NT2/D1 (cell line): ENCODE results near the gene ALMS1.
"Not testable (repeated sequence)": the region's sequence is repeated elsewhere in the genome, so short reads cannot be mapped to it uniquely, and the experiment has no call there.

Experiments
- DNase-seq: peaks from one replicate; pipeline ENCODE4 v3.0.0-alpha.2; 2011; ENCODE audit warnings: low read depth, low spot score
- H3K27me3 ChIP-seq: 2 replicates; pipeline ENCODE4 v1.6.0; 2011; ENCODE audit warnings: mild to moderate bottlenecking; ENCODE audit not compliant: insufficient read length, insufficient read depth
- H3K36me3 ChIP-seq: 2 replicates; pipeline ENCODE4 v1.6.1; 2011; ENCODE audit warnings: mild to moderate bottlenecking, low read length, mixed read lengths; ENCODE audit not compliant: insufficient read depth, insufficient read length
- H3K4me1 ChIP-seq: 2 replicates; pipeline ENCODE4 v1.5.1; 2011; ENCODE audit not compliant: insufficient read depth, insufficient read length
- H3K4me3 ChIP-seq: 2 replicates; pipeline ENCODE4 v1.5.1; 2011; ENCODE audit warnings: low read depth; ENCODE audit not compliant: insufficient read length
- H3K9ac ChIP-seq: 2 replicates; pipeline ENCODE4 v1.6.0; 2011; ENCODE audit warnings: low read depth; ENCODE audit not compliant: insufficient read length
- H3K9me3 ChIP-seq: 2 replicates; pipeline ENCODE4 v1.5.1; 2011; ENCODE audit warnings: mild to moderate bottlenecking, low read length; ENCODE audit not compliant: insufficient read depth
- SUZ12 ChIP-seq: IDR thresholded peaks from 2 replicates; pipeline ENCODE4 v1.6.1; 2011; ENCODE audit not compliant: insufficient read length, insufficient read depth; ENCODE audit errors: extremely low read depth
- YY1 ChIP-seq: IDR thresholded peaks from 2 replicates; pipeline ENCODE4 v1.6.1; 2011; ENCODE audit not compliant: insufficient read length, insufficient read depth
- ZNF274 ChIP-seq: IDR thresholded peaks from 2 replicates; pipeline ENCODE4 v1.6.1; 2011; ENCODE audit warnings: mild to moderate bottlenecking, low read depth, low read length

ALMS1 gene

GRCh38 chr2:73385504-73386341, at the start of gene ALMS1:
Gene ALMS1 (plus strand): TSS chr2:73385836. CDS start chr2:73385869, 33 bp downstream.
- Histone ChIP-seq H3K9ac (peak within 1 kb of the TSS; percentile 83), H3K4me3 (peak within 1 kb of the TSS; percentile 61), H3K4me1 (peaks cover 2% of the 10 kb centered on the region), H3K36me3 (peaks cover 3% of the 10 kb centered on the region), H3K27me3 (peaks cover 29% of the 10 kb centered on the region), H3K9me3 (no peaks in the 10 kb centered on the region)
- no peak for TF ChIP-seq ZNF274
- DNase-seq, result peak; percentile 92

- Histone ChIP-seq H3K36me3 (no peaks in the 10 kb centered on the region), H3K9ac (no peak overlapping the region), H3K4me1 (no peaks in the 10 kb centered on the region), H3K27me3 (no peaks in the 10 kb centered on the region), H3K4me3 (no peak overlapping the region), H3K9me3 (no peaks in the 10 kb centered on the region)
- DNase-seq, result no peak
- TF ChIP-seq ZNF274 (no peak), YY1 (no peak), SUZ12 (no peak)
Observed at GRCh38 chr2:73337828-73338227, 47.8 kb upstream of the ALMS1 start.

- no peak for TF ChIP-seq SUZ12
- no peak for TF ChIP-seq YY1
- TF ChIP-seq ZNF274, result no peak
- Histone ChIP-seq H3K4me1 (no peaks in the 10 kb centered on the region), H3K36me3 (no peaks in the 10 kb centered on the region), H3K4me3 (no peak overlapping the region), H3K9ac (no peak overlapping the region), H3K27me3 (no peaks in the 10 kb centered on the region), H3K9me3 (no peaks in the 10 kb centered on the region)
- DNase-seq, result no peak
Observed at GRCh38 chr2:73339201-73339600, 46.4 kb upstream of the ALMS1 start.

GRCh38 chr2:73341039-73341438, 44.6 kb upstream of the ALMS1 start:
- DNase-seq, result no peak
- Histone ChIP-seq H3K27me3 (no peaks in the 10 kb centered on the region), H3K36me3 (no peaks in the 10 kb centered on the region), H3K4me1 (no peaks in the 10 kb centered on the region), H3K9ac (no peak overlapping the region), H3K9me3 (no peaks in the 10 kb centered on the region), H3K4me3 (no peak overlapping the region)
- TF ChIP-seq YY1, result no peak
- no peak for TF ChIP-seq ZNF274
- no peak for TF ChIP-seq SUZ12

- Histone ChIP-seq H3K9ac (no peak overlapping the region), H3K4me3 (no peak overlapping the region), H3K27me3 (no peaks in the 10 kb centered on the region), H3K9me3 (no peaks in the 10 kb centered on the region), H3K36me3 (no peaks in the 10 kb centered on the region), H3K4me1 (no peaks in the 10 kb centered on the region)
- no peak for DNase-seq
- TF ChIP-seq YY1 (no peak), SUZ12 (no peak), ZNF274 (no peak)
Observed at GRCh38 chr2:73343992-73344391, 41.6 kb upstream of the ALMS1 start.

GRCh38 chr2:73344747-73345146, 40.9 kb upstream of the ALMS1 start:
- not testable (repeated sequence) for H3K4me3 ChIP-seq, H3K4me1 ChIP-seq, H3K27me3 ChIP-seq, DNase-seq, H3K9ac ChIP-seq, H3K36me3 ChIP-seq, H3K9me3 ChIP-seq

- TF ChIP-seq SUZ12, result no peak
- TF ChIP-seq ZNF274, result no peak
- TF ChIP-seq YY1, result no peak
- no peak for DNase-seq
- H3K36me3 ChIP-seq, result no peaks in the 10 kb centered on the region
- no peaks in the 10 kb centered on the region for H3K9me3 ChIP-seq
- H3K27me3 ChIP-seq, result no peaks in the 10 kb centered on the region
- no peaks in the 10 kb centered on the region for H3K4me1 ChIP-seq
- no peak overlapping the region for H3K4me3 ChIP-seq
- no peak overlapping the region for H3K9ac ChIP-seq
Observed at GRCh38 chr2:73350035-73350691, 35.5 kb upstream of the ALMS1 start.
